K562 (cell line): Measurements from ENCODE around the gene ARL8A. TPM values are rescaled to one million over a fixed set of nuclear protein-coding genes. Genes with fewer than 3 reads are reported as not detected.

ENCODE experiments used
- ATF1 ChIP-seq, 2 experiments: fragments of 450-650 bp in 1 of 2; IDR thresholded peaks; 2 replicates each; pipeline ENCODE4 v1.6.1; 2016; ENCODE audit warnings: missing compliant biosample characterization in 1 of 2, missing genetic modification characterization in 1 of 2
- CBX2 ChIP-seq: fragments of 200-600 bp; sonication (generic); IDR thresholded peaks from one replicate; pipeline ENCODE4 v1.6.1; 2012; ENCODE audit warnings: mild to moderate bottlenecking, low read length, inconsistent platforms; ENCODE audit not compliant: insufficient read depth, poor library complexity, severe bottlenecking
- CHAMP1 ChIP-seq: fragments of 450-650 bp; IDR thresholded peaks from 2 replicates; pipeline ENCODE4 v1.6.1; 2016; ENCODE audit warnings: mild to moderate bottlenecking
- CHD4 ChIP-seq: fragments of 200-600 bp; sonication (generic); IDR thresholded peaks from 3 replicates; pipeline ENCODE4 v1.6.1; 2012; ENCODE audit warnings: low read depth, mild to moderate bottlenecking, mixed read lengths, low read length, inconsistent platforms; ENCODE audit not compliant: insufficient read depth, insufficient replicate concordance, poor library complexity, severe bottlenecking
- EHMT2 ChIP-seq: fragments of 450-650 bp; IDR thresholded peaks from 2 replicates; pipeline ENCODE4 v1.6.1; 2018; ENCODE audit warnings: antibody characterized with exemption
- FOSL1 ChIP-seq: fragments of 200-800 bp; sonication (Bioruptor generic); conservative IDR thresholded peaks from 2 replicates; pipeline ENCODE4 v1.6.1; 2016; ENCODE audit warnings: missing genetic modification characterization, missing compliant biosample characterization
- FUS ChIP-seq: fragments of 200-400 bp; formaldehyde crosslinking; optimal IDR thresholded peaks from 2 replicates; pipeline ENCODE3; 2017; ENCODE audit warnings: low read depth, low read length
- GATAD2B ChIP-seq: fragments of 450-650 bp; IDR thresholded peaks from 2 replicates; pipeline ENCODE4 v1.6.1; 2017; ENCODE audit warnings: mild to moderate bottlenecking, borderline replicate concordance
- HDGF ChIP-seq: fragments of 450-650 bp; IDR thresholded peaks from 2 replicates; pipeline ENCODE4 v1.6.1; 2016
- HOMEZ ChIP-seq: fragments of 250-450 bp; sonication (Bioruptor Pico); IDR thresholded peaks from 2 replicates; pipeline ENCODE4 v1.4.0; 2020; ENCODE audit warnings: mild to moderate bottlenecking, moderate library complexity
- MXI1 ChIP-seq: IDR thresholded peaks from 2 replicates; pipeline ENCODE4 v1.6.1; 2011; ENCODE audit warnings: low read depth, mild to moderate bottlenecking, improper control_type of control experiment, low read length
- NCOA2 ChIP-seq, 2 experiments: fragments of 450-650 bp; IDR thresholded peaks; 2 replicates each; pipeline ENCODE4 v1.6.1; 2018; ENCODE audit warnings: mild to moderate bottlenecking in 2 of 2, moderate library complexity in 1 of 2; ENCODE audit not compliant: partially characterized antibody in 2 of 2
- PCBP2 ChIP-seq: fragments of 200-400 bp; formaldehyde crosslinking; IDR thresholded peaks from 2 replicates; pipeline ENCODE4 v1.6.1; 2018; ENCODE audit warnings: low read length, low read depth, mild to moderate bottlenecking, moderate library complexity; ENCODE audit not compliant: poor library complexity, severe bottlenecking
- TBL1XR1 ChIP-seq, 2 experiments: IDR thresholded peaks; 2 replicates each; pipeline ENCODE4 v1.6.1; 2012; ENCODE audit warnings: improper control_type of control experiment in 2 of 2, low read length in 2 of 2, mild to moderate bottlenecking in 1 of 2
- ZNF184 ChIP-seq: sonication (generic); formaldehyde crosslinking; IDR thresholded peaks from 2 replicates; pipeline ENCODE4 v1.5.0; 2020; ENCODE audit warnings: missing genetic modification reagents
- ZNF583 ChIP-seq: fragments of 250-450 bp; sonication (Bioruptor Pico); IDR thresholded peaks from 2 replicates; pipeline ENCODE4 v1.4.0; 2020
- ZNF584 ChIP-seq: fragments of 200-800 bp; sonication (Bioruptor generic); IDR thresholded peaks from 2 replicates; pipeline ENCODE4 v1.6.1; 2016; ENCODE audit warnings: low read depth, mild to moderate bottlenecking, missing genetic modification characterization, missing compliant biosample characterization
- ZZZ3 ChIP-seq: fragments of 450-650 bp; IDR thresholded peaks from 2 replicates; pipeline ENCODE4 v1.6.1; 2016; ENCODE audit warnings: antibody characterized with exemption, mild to moderate bottlenecking, moderate library complexity
- polyA plus RNA-seq, 8 experiments: library from polyadenylated mRNA; depleted of rRNA in 4 of 8; stranded (reverse) in 5 of 8; unstranded in 3 of 8; fragments of >200 nt; fragmentation: Nextera tagmentation in 2 of 8; fragmentation: Illumina TruSeq in 1 of 8; extraction: Ambion mirVana in 2 of 8; extraction: Trizol in 1 of 8; gene quantifications; 2 replicates each; pipeline versions ENCODE4 v1.2.1 to v1.2.3, GENCODE V29; 2011 to 2014; ENCODE audit warnings: inconsistent platforms in 1 of 8, missing spikeins in 1 of 8
- total RNA-seq, 7 experiments: library from RNA; depleted of rRNA in 6 of 7; stranded (reverse); fragments of >200 nt in 6 of 7; fragmentation: Illumina TruSeq in 2 of 7; extraction: Trizol in 2 of 7; gene quantifications; 2 replicates each; pipeline versions ENCODE4 v1.2.1 to v1.2.3, GENCODE V29; 2011 to 2021; ENCODE audit warnings: low replicate concordance in 1 of 7
- TF ChIP-seq, protein P1 (sequence below): fragments of 450-650 bp; IDR thresholded peaks from 2 replicates; pipeline ENCODE4 v1.6.1; 2016; ENCODE audit warnings: antibody characterized with exemption
- TF ChIP-seq, protein P2 (sequence below): sonication (generic); formaldehyde crosslinking; IDR thresholded peaks from 2 replicates; pipeline ENCODE4 v1.9.0; 2022; ENCODE audit warnings: mild to moderate bottlenecking, missing genetic modification reagents

The ARL8A gene
- total and polyA plus RNA-seq, 9 of the 15 experiments (the other 6 are each of a cell fraction or from before 2014, with no cell fraction given), result 0.17 to 27.3 (median 15.6) TPM

DNA sequence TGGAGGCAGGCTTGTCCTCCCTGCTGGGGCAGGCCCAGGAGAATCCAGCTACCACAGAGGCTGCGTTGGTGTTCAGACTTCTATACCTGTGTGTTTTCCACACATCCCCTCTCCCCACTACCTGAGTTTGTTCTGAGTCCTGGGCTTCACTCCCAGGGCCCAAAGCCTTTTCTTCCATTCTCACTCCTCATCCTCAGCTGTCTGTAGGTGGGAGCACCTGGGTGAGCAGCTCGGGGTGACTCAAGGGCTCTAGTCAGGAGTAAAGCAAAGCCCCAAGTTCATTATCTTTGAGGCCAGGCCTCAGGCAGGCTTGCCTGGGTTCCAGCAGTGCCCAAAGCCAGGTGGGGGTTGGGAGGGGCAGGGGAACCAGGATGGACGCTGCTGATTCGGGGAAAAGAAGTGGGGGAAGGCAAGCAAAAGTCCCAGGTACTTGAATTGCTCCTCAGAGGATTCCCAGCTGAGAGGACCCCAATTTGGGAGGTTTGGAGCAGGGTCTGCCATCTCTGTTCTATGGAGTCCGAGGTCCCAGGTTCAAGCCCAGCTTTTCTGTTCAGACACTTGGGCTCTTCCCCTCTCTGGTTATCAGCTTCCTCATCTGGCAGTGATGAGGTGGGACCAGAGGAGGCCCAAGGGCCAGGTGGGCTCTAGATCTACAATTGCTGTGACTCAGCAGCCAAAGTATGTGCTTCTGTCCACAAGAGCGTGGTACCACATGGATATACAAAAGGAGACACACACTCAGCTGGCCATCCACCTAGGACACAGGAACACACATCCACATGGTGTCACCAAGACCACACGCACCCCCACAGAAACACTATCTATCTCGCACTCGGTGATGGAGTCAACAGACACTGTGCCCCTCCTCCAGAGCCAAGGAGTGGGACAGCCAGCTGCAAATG lies 21.7 kb upstream of the ARL8A start (continued):
- no peak for TF ChIP-seq CHAMP1
- TF ChIP-seq ATF1 (CRISPR knock-in tag; IDR thresholded peaks at IDR 0.05), result no peak
- no peak; the same call in 1 of the 2 replicates for TF ChIP-seq ATF1 (tag; IDR thresholded peaks at IDR 0.05)
- TF ChIP-seq, protein P1, sequence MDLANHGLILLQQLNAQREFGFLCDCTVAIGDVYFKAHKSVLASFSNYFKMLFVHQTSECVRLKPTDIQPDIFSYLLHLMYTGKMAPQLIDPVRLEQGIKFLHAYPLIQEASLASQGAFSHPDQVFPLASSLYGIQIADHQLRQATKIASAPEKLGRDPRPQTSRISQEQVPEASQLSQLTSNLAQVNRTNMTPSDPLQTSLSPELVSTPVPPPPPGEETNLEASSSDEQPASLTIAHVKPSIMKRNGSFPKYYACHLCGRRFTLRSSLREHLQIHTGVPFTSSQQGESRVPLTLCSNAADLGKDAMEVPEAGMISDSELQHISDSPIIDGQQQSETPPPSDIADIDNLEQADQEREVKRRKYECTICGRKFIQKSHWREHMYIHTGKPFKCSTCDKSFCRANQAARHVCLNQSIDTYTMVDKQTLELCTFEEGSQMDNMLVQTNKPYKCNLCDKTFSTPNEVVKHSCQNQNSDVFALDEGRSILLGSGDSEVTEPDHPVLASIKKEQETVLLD, result peak; percentile 72; the same call in 1 of the 2 replicates
- no peak for TF ChIP-seq ZNF584 (CRISPR knock-in tag)
- no peak for TF ChIP-seq MXI1
- no peak for TF ChIP-seq CHD4
- peak in 1 of 2 experiments; percentile 36; a peak in 1 of 4 replicates for TF ChIP-seq TBL1XR1 (IDR thresholded peaks at IDR 0.05; ENCODE audit: low read length in 2 of 2)
- no peak for TF ChIP-seq PCBP2
- TF ChIP-seq FOSL1 (tag), result no peak; the same call in none of the 2 replicates
- TF ChIP-seq, protein P2, sequence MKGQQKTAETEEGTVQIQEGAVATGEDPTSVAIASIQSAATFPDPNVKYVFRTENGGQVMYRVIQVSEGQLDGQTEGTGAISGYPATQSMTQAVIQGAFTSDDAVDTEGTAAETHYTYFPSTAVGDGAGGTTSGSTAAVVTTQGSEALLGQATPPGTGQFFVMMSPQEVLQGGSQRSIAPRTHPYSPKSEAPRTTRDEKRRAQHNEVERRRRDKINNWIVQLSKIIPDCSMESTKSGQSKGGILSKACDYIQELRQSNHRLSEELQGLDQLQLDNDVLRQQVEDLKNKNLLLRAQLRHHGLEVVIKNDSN, result no peak
- TF ChIP-seq ZNF583, result no peak
- no peak for TF ChIP-seq GATAD2B
- peak; percentile 91 for TF ChIP-seq HDGF
- no peak for TF ChIP-seq ZZZ3
- no peak for TF ChIP-seq FUS
- TF ChIP-seq CBX2, result no peak
- peak; percentile 59; the same call in 1 of the 2 replicates for TF ChIP-seq EHMT2
- no peak for TF ChIP-seq HOMEZ (CRISPR knock-in tag)
- no peak for TF ChIP-seq NCOA2 (IDR thresholded peaks at IDR 0.05; ENCODE audit: partially characterized antibody in 2 of 2)
- TF ChIP-seq ZNF184 (CRISPR knock-in tag), result no peak
